Spleen (tissue), 11 donors: ENCODE data around the gene WDR20. TPM values are rescaled to one million over a fixed set of nuclear protein-coding genes. Genes with fewer than 3 reads are reported as not detected.
"Not testable (repeated sequence)": the region's sequence is repeated elsewhere in the genome, so short reads cannot be mapped to it uniquely, and the experiment has no call there.

Source experiments
- DNase-seq: peaks from one replicate; pipeline ENCODE4 v3.0.0-alpha.2; 2020
- H3K27ac ChIP-seq, 8 donors: fragments of 200-600 bp; sonication (generic) in 7 of 8; 1 replicate in 4 of 8; 2 replicates in 4 of 8; pipeline versions ENCODE4 v1.5.0 to v1.8.0; 2016 to 2021; ENCODE audit warnings: inconsistent platforms in 4 of 8, mild to moderate bottlenecking in 4 of 8, moderate library complexity in 1 of 8
- H3K27me3 ChIP-seq, 7 donors: fragments of 200-600 bp; sonication (generic) in 6 of 7; replicated peaks in 1 of 7; 1 replicate in 4 of 7; 2 replicates in 3 of 7; pipeline versions ENCODE4 v1.5.0 to v1.8.0; 2016 to 2021; ENCODE audit warnings: inconsistent platforms in 3 of 7, mild to moderate bottlenecking in 1 of 7
- H3K36me3 ChIP-seq, 6 donors: fragments of 200-600 bp; sonication (generic) in 5 of 6; 1 replicate in 4 of 6; 2 replicates in 2 of 6; pipeline versions ENCODE4 v1.5.0 to v1.8.0; 2016 to 2021; ENCODE audit warnings: inconsistent platforms in 2 of 6
- H3K4me1 ChIP-seq, 6 donors: fragments of 200-600 bp; sonication (generic) in 5 of 6; 1 replicate in 3 of 6; 2 replicates in 3 of 6; pipeline versions ENCODE4 v1.5.0 to v1.8.0; 2016 to 2021; ENCODE audit warnings: inconsistent platforms in 3 of 6
- H3K4me3 ChIP-seq, 8 donors: fragments of 200-600 bp; sonication (generic) in 7 of 8; 1 replicate in 4 of 8; 2 replicates in 4 of 8; pipeline versions ENCODE4 v1.5.0 to v1.8.0; 2016 to 2021; ENCODE audit warnings: inconsistent platforms in 4 of 8, mild to moderate bottlenecking in 4 of 8, moderate library complexity in 2 of 8
- H3K9me3 ChIP-seq, 8 donors: fragments of 200-600 bp; sonication (generic) in 7 of 8; 1 replicate in 4 of 8; 2 replicates in 4 of 8; pipeline versions ENCODE4 v1.5.0 to v1.8.0; 2016 to 2021; ENCODE audit warnings: inconsistent platforms in 4 of 8
- CTCF ChIP-seq, 11 experiments: fragments of 200-600 bp in 7 of 11; fragments of 450-650 bp in 4 of 11; sonication (generic) in 4 of 11; IDR thresholded peaks in 8 of 11; conservative IDR thresholded peaks in 3 of 11; 1 replicate in 7 of 11; 2 replicates in 4 of 11; pipeline versions ENCODE4 v1.4.0 to v1.8.0; 2016 to 2021; ENCODE audit warnings: antibody characterized with exemption in 11 of 11, inconsistent platforms in 4 of 11, mild to moderate bottlenecking in 1 of 11
- POLR2A ChIP-seq, 3 donors: fragments of 450-650 bp; IDR thresholded peaks; one replicate each; pipeline ENCODE4 v1.5.1; 2017; ENCODE audit warnings: antibody characterized with exemption in 3 of 3, mild to moderate bottlenecking in 1 of 3
- POLR2AphosphoS5 ChIP-seq, 3 donors: sonication (generic); formaldehyde crosslinking; IDR thresholded peaks; one replicate each; pipeline ENCODE4 v1.5.1; 2017; ENCODE audit warnings: antibody characterized with exemption in 3 of 3
- WGBS, 5 donors: extraction: QIAGEN DNeasy Blood & Tissue Kit in 3 of 5; methylation state at CpG; one replicate each; pipeline versions ENCODE4 v1.1.5 to v1.1.7; 2013 to 2018; 5-methylcytosine and 5-hydroxymethylcytosine counted together
- intact Hi-C: fragments of 100-400 bp; cut with DNase I; formaldehyde crosslinking; loops from one replicate; pipeline ENCODE4 v1.15.0; 2023; ENCODE audit warnings: low total_unique reads
- polyA plus RNA-seq, 3 donors: library from polyadenylated mRNA; stranded (reverse); fragments of 200-250 nt; gene quantifications; one replicate each; pipeline ENCODE4 v1.2.1, GENCODE V29; 2013
- total RNA-seq, 7 donors: library from RNA; depleted of rRNA in 3 of 7; stranded (reverse); fragments of >200 nt in 3 of 7; fragmentation: NEBNext Ultra II Directional in 4 of 7; extraction: Animal tissue kit (Norgen Biotek cat#: 25700) in 4 of 7; gene quantifications; one replicate each; pipeline versions ENCODE4 v1.1.0 to v1.2.1, GENCODE V29; 2016 to 2021
- donor health status: healthy with polysubstance abuse.
- donor health status: DM: no; HTN: no; CAD: no; lungs with moderate emphysema.
- donor health status: DM: no; HTN: no; CAD: no.
- donor health status: Bipolar disorder and iron deficiency.
- donor health status: healthy.
- donor health status: DM: no; HTN: no; CAD: no.
- donor health status: DM: yes; HTN: yes; CAD: no.

Gene WDR20
- total and polyA plus RNA-seq, 10 donors: 8.7 to 40.8 (median 28.2) TPM

- DNase-seq: no peak
- Histone ChIP-seq H3K9me3 (no peaks in the 10 kb centered on the region), H3K4me3 (no peak overlapping the region), H3K27me3 (no peaks in the 10 kb centered on the region), H3K27ac (no peak overlapping the region), H3K4me1 (peaks cover 0 to 73% (median 16%) of the 10 kb centered on the region in 6 donors), H3K36me3 (peaks cover 0 to 58% (median 13%) of the 10 kb centered on the region in 6 donors)
- intact Hi-C loops: no loop called here
- WGBS, 5 donors: 76 to 93% (median 83%) methylated on average over 1 of the region's 1 CpG
- TF ChIP-seq CTCF (IDR thresholded peaks at IDR 0.05 in 8 of 11, conservative IDR thresholded peaks at IDR 0.05 in 3 of 11) (no peak), POLR2AphosphoS5 (IDR thresholded peaks at IDR 0.05) (no peak), POLR2A (IDR thresholded peaks at IDR 0.05) (no peak)
These were observed 11.0 kb downstream of the WDR20 start for GRCh38 chr14:102150744-102151143.

- H3K27ac ChIP-seq, H3K9me3 ChIP-seq, H3K27me3 ChIP-seq, DNase-seq, H3K4me3 ChIP-seq, intact Hi-C loops: not testable (repeated sequence)
- Histone ChIP-seq H3K36me3 (peaks cover 0 to 51% (median 13%) of the 10 kb centered on the region in 6 donors), H3K4me1 (peaks cover 0 to 67% (median 10%) of the 10 kb centered on the region in 6 donors)
- WGBS, 5 donors: 91 to 97% (median 95%) methylated on average over 3 of the region's 3 CpGs
These were observed 11.7 kb downstream of the WDR20 start for GRCh38 chr14:102151411-102151810.

GRCh38 chr14:102154121-102154520 is 14.4 kb downstream of the WDR20 start:
- Histone ChIP-seq H3K4me3 (no peak overlapping the region), H3K36me3 (peaks cover 0 to 50% (median 13%) of the 10 kb centered on the region in 6 donors), H3K9me3 (no peaks in the 10 kb centered on the region), H3K27me3 (no peaks in the 10 kb centered on the region), H3K4me1 (peaks cover 0 to 69% (median 15%) of the 10 kb centered on the region in 6 donors), H3K27ac (no peak overlapping the region)
- 94 to 100% (median 100%) methylated on average over 1 of the region's 1 CpG for WGBS, 5 donors
- intact Hi-C loops: no loop called here
- TF ChIP-seq CTCF (IDR thresholded peaks at IDR 0.05 in 8 of 11, conservative IDR thresholded peaks at IDR 0.05 in 3 of 11) (no peak), POLR2AphosphoS5 (IDR thresholded peaks at IDR 0.05) (no peak), POLR2A (IDR thresholded peaks at IDR 0.05) (no peak)
- DNase-seq: no peak

- WGBS, 5 donors: 73 to 88% (median 84%) methylated on average over 2 of the region's 2 CpGs
- DNase-seq: no peak
- peaks cover 0 to 58% (median 13%) of the 10 kb centered on the region in 6 donors for H3K36me3 ChIP-seq
- intact Hi-C loops: no loop called here
- peaks cover 0 to 71% (median 14%) of the 10 kb centered on the region in 6 donors for H3K4me1 ChIP-seq
- no peaks in the 10 kb centered on the region for H3K27me3 ChIP-seq
- TF ChIP-seq POLR2AphosphoS5 (IDR thresholded peaks at IDR 0.05) (no peak), POLR2A (IDR thresholded peaks at IDR 0.05) (no peak), CTCF (IDR thresholded peaks at IDR 0.05 in 8 of 11, conservative IDR thresholded peaks at IDR 0.05 in 3 of 11) (no peak)
- no peak overlapping the region for H3K27ac ChIP-seq
- no peak overlapping the region for H3K4me3 ChIP-seq
- no peaks in the 10 kb centered on the region for H3K9me3 ChIP-seq
These were observed 15.3 kb downstream of the WDR20 start for GRCh38 chr14:102154821-102155549.
